RWPE2 (cell line): ENCODE results near the gene SCD5.
"Not testable (repeated sequence)": the region's sequence is repeated elsewhere in the genome, so short reads cannot be mapped to it uniquely, and the experiment has no call there.

Source experiments
- ATAC-seq: fragments of 200-7000 bp; cut with Tn5 transposase; 3 replicates; pipeline ENCODE4 v1.9.1; 2021; ENCODE audit warnings: low read depth
- DNase-seq: peaks from one replicate; pipeline ENCODE4 v3.0.0-alpha.2; 2020; ENCODE audit warnings: low spot score
- H3K27ac ChIP-seq: fragments of 450-650 bp; 2 replicates; pipeline ENCODE4 v1.5.1; 2017; ENCODE audit warnings: mild to moderate bottlenecking; ENCODE audit not compliant: poor library complexity, severe bottlenecking
- H3K27me3 ChIP-seq: fragments of 250-450 bp; sonication (Bioruptor Pico); 2 replicates; pipeline ENCODE4 v1.5.1; 2021; ENCODE audit warnings: mild to moderate bottlenecking, moderate library complexity; ENCODE audit not compliant: insufficient read depth, poor library complexity, severe bottlenecking
- H3K36me3 ChIP-seq: fragments of 250-450 bp; sonication (Bioruptor Pico); 2 replicates; pipeline ENCODE4 v1.5.1; 2020; ENCODE audit warnings: low read depth, mild to moderate bottlenecking, moderate library complexity
- H3K4me1 ChIP-seq: fragments of 250-450 bp; sonication (Bioruptor Pico); 2 replicates; pipeline ENCODE4 v1.5.1; 2021; ENCODE audit warnings: mild to moderate bottlenecking, moderate library complexity; ENCODE audit not compliant: insufficient read depth, poor library complexity, severe bottlenecking
- H3K4me3 ChIP-seq: fragments of 250-450 bp; sonication (Bioruptor Pico); 2 replicates; pipeline ENCODE4 v1.5.1; 2021; ENCODE audit warnings: mild to moderate bottlenecking, moderate library complexity; ENCODE audit not compliant: severe bottlenecking
- H3K9me3 ChIP-seq: fragments of 250-450 bp; sonication (Bioruptor Pico); 2 replicates; pipeline ENCODE4 v1.5.1; 2021; ENCODE audit warnings: mild to moderate bottlenecking, moderate library complexity; ENCODE audit not compliant: severe bottlenecking
- TF ChIP-seq, protein P1 (sequence below): fragments of 450-650 bp; IDR thresholded peaks from one replicate; pipeline ENCODE4 v1.5.1; 2017; ENCODE audit warnings: mild to moderate bottlenecking, moderate library complexity; ENCODE audit not compliant: poor library complexity, severe bottlenecking

SCD5 gene

DNA sequence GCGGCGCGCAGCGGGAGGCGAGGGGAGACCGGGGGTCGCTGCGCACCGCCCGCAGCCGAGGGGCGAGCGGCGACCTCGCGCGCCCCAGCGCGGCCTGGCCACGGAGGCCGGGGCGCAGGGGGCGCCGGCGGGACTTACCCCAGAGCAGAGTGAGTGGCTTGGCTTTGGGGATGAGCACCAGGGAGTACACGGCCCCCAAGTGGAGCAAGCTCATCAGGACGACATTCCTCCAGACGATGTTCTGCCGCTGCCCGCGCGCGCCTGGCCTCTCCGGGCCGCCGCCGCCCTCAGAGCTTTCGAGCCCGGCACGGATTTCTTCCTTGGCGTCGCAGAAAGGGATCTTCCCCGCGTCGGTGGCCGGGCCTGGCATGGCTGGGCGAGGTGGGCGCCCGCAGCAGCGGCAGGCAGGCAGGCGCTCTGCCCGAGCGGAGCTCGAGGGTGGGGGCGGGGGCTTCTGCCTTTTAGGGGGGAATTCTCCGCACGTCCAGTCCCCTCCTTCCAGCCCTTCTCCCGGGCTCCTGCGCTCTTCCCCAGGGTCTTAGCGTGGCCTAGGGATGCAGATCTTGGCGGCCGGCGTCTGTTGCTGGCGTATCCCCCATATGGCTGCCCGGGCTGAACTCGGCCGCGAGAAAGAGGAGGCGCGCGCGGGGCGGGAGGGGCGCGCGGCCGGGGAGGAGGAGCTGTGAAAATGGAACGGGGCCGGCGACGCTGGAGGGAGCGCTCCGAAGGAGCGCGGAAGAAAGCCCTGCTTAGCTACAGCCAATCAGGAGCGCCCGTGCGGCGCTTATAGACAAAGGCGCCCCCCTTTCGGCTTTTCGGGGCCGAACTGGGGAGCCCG lies at the start of gene SCD5:
SCD5 (minus strand) TSS at position 629 of the 838 bp plus-strand sequence; CDS start at position 370, 259 bp downstream.
- Histone ChIP-seq H3K9me3 (no peaks in the 10 kb centered on the region), H3K27me3 (peaks cover 8% of the 10 kb centered on the region), H3K27ac (no peak within 1 kb of the TSS), H3K4me3 (peak within 1 kb of the TSS; percentile 54), H3K4me1 (peaks cover 2% of the 10 kb centered on the region), H3K36me3 (no peaks in the 10 kb centered on the region)
- no peak for DNase-seq
- TF ChIP-seq, protein P1, sequence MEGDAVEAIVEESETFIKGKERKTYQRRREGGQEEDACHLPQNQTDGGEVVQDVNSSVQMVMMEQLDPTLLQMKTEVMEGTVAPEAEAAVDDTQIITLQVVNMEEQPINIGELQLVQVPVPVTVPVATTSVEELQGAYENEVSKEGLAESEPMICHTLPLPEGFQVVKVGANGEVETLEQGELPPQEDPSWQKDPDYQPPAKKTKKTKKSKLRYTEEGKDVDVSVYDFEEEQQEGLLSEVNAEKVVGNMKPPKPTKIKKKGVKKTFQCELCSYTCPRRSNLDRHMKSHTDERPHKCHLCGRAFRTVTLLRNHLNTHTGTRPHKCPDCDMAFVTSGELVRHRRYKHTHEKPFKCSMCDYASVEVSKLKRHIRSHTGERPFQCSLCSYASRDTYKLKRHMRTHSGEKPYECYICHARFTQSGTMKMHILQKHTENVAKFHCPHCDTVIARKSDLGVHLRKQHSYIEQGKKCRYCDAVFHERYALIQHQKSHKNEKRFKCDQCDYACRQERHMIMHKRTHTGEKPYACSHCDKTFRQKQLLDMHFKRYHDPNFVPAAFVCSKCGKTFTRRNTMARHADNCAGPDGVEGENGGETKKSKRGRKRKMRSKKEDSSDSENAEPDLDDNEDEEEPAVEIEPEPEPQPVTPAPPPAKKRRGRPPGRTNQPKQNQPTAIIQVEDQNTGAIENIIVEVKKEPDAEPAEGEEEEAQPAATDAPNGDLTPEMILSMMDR: no peak
- ATAC-seq: peak; percentile 77

DNA sequence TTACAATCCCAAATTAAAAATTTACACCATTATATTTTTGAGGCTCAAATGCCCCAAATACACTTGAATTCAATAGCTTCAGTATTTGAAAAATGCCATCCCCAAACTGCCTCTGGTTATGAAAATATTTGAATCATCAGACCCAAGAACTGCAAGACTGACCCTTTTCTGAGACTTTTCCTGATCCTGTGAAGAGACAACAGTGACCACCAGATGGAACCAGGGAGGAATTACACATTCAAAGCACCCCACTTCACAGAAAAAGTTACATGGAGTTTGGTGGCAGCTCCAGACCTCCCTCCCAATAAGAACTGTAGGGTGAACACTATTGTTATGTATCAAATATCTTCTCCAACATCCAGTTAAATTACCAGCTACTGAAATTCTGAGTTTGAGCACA lies 44.0 kb upstream of the SCD5 start:
- Histone ChIP-seq H3K36me3 (peaks cover 94% of the 10 kb centered on the region), H3K9me3 (no peaks in the 10 kb centered on the region), H3K27me3 (no peaks in the 10 kb centered on the region), H3K4me1 (no peaks in the 10 kb centered on the region), H3K27ac (no peak overlapping the region), H3K4me3 (no peak overlapping the region)
- TF ChIP-seq, protein P1: peak; percentile 26
- DNase-seq (no peak), ATAC-seq (peak; percentile 44; the same call in 1 of the 3 replicates)

DNA sequence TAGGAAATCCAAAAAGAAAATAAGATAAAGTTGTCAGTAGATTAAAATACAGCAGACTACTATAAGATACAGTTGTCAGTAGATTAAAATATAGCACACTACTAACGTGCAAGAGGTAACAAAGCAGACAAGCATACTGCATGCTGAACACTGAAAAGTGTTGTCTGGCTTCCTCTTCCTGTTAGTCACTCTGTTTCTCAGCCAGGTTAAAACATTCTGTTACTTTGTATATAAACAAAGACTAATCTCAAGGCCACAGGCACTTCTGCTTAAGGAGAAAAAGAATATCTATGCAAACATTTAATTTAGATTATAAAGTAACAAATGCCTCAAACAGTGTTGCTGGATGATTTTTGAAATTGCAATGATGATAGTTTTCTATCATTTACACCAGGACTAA lies 41.0 kb upstream of the SCD5 start:
- Histone ChIP-seq H3K36me3 (peaks cover 91% of the 10 kb centered on the region), H3K27me3 (no peaks in the 10 kb centered on the region), H3K4me3 (no peak overlapping the region), H3K4me1 (no peaks in the 10 kb centered on the region), H3K27ac (no peak overlapping the region), H3K9me3 (no peaks in the 10 kb centered on the region)
- TF ChIP-seq, protein P1: no peak
- ATAC-seq (no peak), DNase-seq (no peak)

DNA sequence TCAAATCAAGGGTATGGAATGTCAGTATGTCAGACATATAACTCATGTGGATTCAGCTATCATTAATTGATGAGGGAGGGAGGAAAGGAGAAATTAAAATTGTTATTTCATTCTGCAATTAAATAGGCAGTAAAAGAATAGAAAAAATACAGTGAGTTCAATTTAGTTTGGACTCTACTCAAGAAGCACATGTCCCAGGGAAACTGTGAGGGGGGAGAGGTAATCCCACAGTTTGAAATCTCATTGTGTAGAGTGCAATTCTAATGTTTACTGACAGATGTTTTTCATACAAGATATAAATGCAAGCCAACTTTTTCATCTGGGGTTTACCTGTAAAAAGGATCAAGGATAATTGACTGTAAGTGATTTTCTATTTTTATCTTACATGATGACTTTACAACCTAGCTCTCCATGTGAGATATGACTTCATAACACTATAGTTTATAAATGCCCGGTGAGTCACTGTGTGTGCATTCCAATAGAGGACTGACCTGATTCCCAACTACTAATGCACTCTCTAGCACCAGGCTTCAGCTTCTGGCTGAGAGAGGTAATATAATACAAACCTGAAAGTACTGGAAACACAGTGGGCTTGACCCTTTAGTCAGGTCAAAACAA lies 35.2 kb upstream of the SCD5 start:
- Histone ChIP-seq H3K27ac (no peak overlapping the region), H3K9me3 (no peaks in the 10 kb centered on the region), H3K27me3 (no peaks in the 10 kb centered on the region), H3K4me3 (no peak overlapping the region), H3K36me3 (peaks cover 87% of the 10 kb centered on the region), H3K4me1 (no peaks in the 10 kb centered on the region)
- DNase-seq (no peak), ATAC-seq (peak; percentile 88)
- TF ChIP-seq, protein P1: no peak

DNA sequence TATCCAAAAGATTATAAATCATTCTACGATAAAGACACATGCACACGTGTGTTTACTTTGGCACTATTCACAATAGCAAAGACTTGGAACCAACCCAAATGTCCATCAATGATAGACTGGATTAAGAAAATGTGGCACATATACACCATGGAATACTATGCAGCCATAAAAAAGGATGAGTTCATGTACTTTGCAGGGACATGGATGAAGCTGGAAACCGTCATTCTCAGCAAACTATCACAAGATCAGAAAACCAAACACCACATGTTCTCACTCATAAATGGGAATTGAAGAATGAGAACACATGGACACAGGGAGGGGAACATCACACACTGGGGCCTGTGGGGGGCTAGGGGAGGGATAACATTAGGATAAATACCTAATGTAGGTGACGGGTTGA lies 34.5 kb upstream of the SCD5 start:
- not testable (repeated sequence) for H3K27ac ChIP-seq, H3K4me1 ChIP-seq, DNase-seq, H3K4me3 ChIP-seq, H3K27me3 ChIP-seq, ATAC-seq, H3K9me3 ChIP-seq
- H3K36me3 ChIP-seq: peaks cover 87% of the 10 kb centered on the region
